MV-4-11 (cell line): Measurements from ENCODE around the gene MANSC4.

ENCODE experiments used
- DNase-seq: peaks from one replicate; lab custom pipeline; 2025; lab: John Stamatoyannopoulos, UW

The MANSC4 gene

GRCh38 chr12:27800819-27801218 lies 20.8 kb upstream of the MANSC4 start:
- no peak for DNase-seq

- DNase-seq: no peak
Observed at GRCh38 chr12:27797301-27798025, 17.4 kb upstream of the MANSC4 start.

GRCh38 chr12:27796128-27796527 lies 16.1 kb upstream of the MANSC4 start:
- no peak for DNase-seq

GRCh38 chr12:27794818-27795584 lies 15.0 kb upstream of the MANSC4 start:
- no peak for DNase-seq

- DNase-seq: no peak
Observed at GRCh38 chr12:27790179-27790578, 10.1 kb upstream of the MANSC4 start.

GRCh38 chr12:27787559-27787958 lies 7.5 kb upstream of the MANSC4 start:
- DNase-seq: no peak

- peak; percentile 68 for DNase-seq
Observed at GRCh38 chr12:27785882-27786570, 6.0 kb upstream of the MANSC4 start.

- DNase-seq: no peak
Observed at GRCh38 chr12:27782481-27782880, 2.4 kb upstream of the MANSC4 start.

- DNase-seq: no peak
Observed at GRCh38 chr12:27781680-27782079, 1.6 kb upstream of the MANSC4 start.

- DNase-seq: no peak
Observed at GRCh38 chr12:27780612-27781408, 774 bp upstream of the MANSC4 start.

- no peak for DNase-seq
Observed at GRCh38 chr12:27779416-27779919, 568 bp downstream of the MANSC4 start.

GRCh38 chr12:27778206-27778605 lies 1.8 kb downstream of the MANSC4 start:
- no peak for DNase-seq

GRCh38 chr12:27777141-27777540 lies 2.9 kb downstream of the MANSC4 start:
- no peak for DNase-seq

GRCh38 chr12:27772328-27773049 lies 7.5 kb downstream of the MANSC4 start:
- no peak for DNase-seq

GRCh38 chr12:27771481-27772327 lies 8.3 kb downstream of the MANSC4 start:
- no peak for DNase-seq

- no peak for DNase-seq
Observed at GRCh38 chr12:27769142-27769673, 10.8 kb downstream of the MANSC4 start.

- no peak for DNase-seq
Observed at GRCh38 chr12:27766587-27766986, 13.4 kb downstream of the MANSC4 start.

GRCh38 chr12:27762757-27763156 lies 17.3 kb downstream of the MANSC4 start:
- no peak for DNase-seq

GRCh38 chr12:27756670-27757195 lies 23.3 kb downstream of the MANSC4 start:
- DNase-seq: no peak

GRCh38 chr12:27754795-27755194 lies 25.2 kb downstream of the MANSC4 start:
- no peak for DNase-seq
